Measurements from ENCODE around the gene THBS1. TPM values are rescaled to one million over a fixed set of nuclear protein-coding genes. Genes with fewer than 3 reads are reported as not detected.
A peak's percentile ranks its signal among the peaks of the same experiment; 100 is the strongest.

THBS1 gene
- total and polyA plus RNA-seq, 4 experiments from 2014 or later = 0.77 to 7.6 (median 2.6) TPM

DNA sequence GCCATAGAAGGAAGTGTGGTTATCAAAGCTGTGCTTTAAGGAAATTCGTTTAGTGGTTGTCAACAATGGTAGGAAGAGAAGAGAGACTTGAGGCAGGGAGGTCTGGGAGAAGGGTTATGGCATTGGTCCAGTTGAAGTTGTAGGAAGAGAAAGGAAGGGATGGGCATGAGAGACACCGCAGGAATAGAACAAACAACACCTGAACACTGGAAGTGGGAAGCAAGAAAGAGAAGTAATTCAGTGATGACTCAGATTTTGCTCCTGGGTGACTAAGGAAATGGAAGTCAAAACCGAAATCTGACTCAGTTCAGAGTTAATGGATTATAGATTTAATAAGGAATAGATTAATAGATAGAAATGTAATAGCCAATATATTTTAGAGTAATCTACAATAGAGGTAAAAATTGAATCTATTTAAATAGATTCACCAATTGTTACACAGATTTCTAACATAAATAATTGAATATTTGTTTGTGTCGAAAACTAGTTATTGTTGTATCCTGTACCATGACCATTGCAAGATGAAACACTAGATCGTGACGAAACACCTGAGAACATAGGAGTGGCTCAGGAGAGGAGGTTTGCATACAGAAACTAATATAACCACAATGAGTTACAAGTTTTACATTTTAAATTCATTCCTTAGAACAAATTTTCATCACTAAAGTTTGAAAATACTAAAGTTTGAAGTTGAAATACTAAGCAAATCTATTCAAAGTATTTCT is 36.0 kb downstream of the THBS1 start:
- no peak for DNase-seq
- Histone ChIP-seq H3K36me3 (ENCODE audit: insufficient read depth, low read length) (no peaks in the 10 kb centered on the region), H3K4me3 (ENCODE audit: low read length in 2 of 2) (no peak overlapping the region), H3K4me1 (ENCODE audit: insufficient read depth, low read length) (peaks cover under 1% of the 10 kb centered on the region), H3K27me3 (ENCODE audit: insufficient read depth, low read length) (no peaks in the 10 kb centered on the region), H3K27ac (ENCODE audit: low read depth, low read length) (no peak overlapping the region), H3K9me3 (ENCODE audit: control insufficient read depth in 1 of 2, low read length in 2 of 2) (no peaks in the 10 kb centered on the region)
- intact Hi-C loops (cut with micrococcal nuclease) = no loop called here
- H3K27ac Mint-ChIP-seq = peak overlapping the region in 1 of 7 donors; percentile 3
- ChIA-PET CTCF (ENCODE audit: partially characterized antibody) (interaction anchor here (1.2 to 1.6 kb wide), 2 partner anchors 8 to 37 kb away, joined by 4 to 5 read pairs; no protein-coding TSS in a partner anchor), POLR2A (ENCODE audit: partially characterized antibody) (no interaction called here)
- H3K4me1 Mint-ChIP-seq = peaks cover under 1 to 13% (median 8%) of the 10 kb centered on the region in 4 donors
- peaks cover 0 to 2% of the 10 kb centered on the region in 2 donors for H3K27me3 Mint-ChIP-seq
- H3K9me3 Mint-ChIP-seq = peaks cover 5 to 21% (median 18%) of the 10 kb centered on the region in 8 donors
- peaks cover 9 to 11% of the 10 kb centered on the region in 2 donors for H3K36me3 Mint-ChIP-seq
- H3K4me3 Mint-ChIP-seq = no peak overlapping the region

GRCh38 chr15:39618063-39618823 is 37.4 kb downstream of the THBS1 start:
- H3K36me3 ChIP-seq (ENCODE audit: insufficient read depth, low read length) = no peaks in the 10 kb centered on the region
- no peak for DNase-seq
- Mint-ChIP-seq H3K4me1 (peaks cover 11 to 26% (median 20%) of the 10 kb centered on the region in 4 donors), H3K4me3 (no peak overlapping the region), H3K36me3 (peaks cover 2 to 7% of the 10 kb centered on the region in 2 donors), H3K9me3 (peaks cover 3 to 14% (median 9%) of the 10 kb centered on the region in 8 donors), H3K27ac (peak overlapping the region in 2 of 7 donors; percentile 17 to 63), H3K27me3 (no peaks in the 10 kb centered on the region)
- no peak overlapping the region for H3K4me3 ChIP-seq (ENCODE audit: low read length in 2 of 2)
- intact Hi-C loops (cut with micrococcal nuclease) = no loop called here
- POLR2A ChIA-PET (ENCODE audit: partially characterized antibody) = interaction anchor here (1.5 kb wide), 1 partner anchor 11 kb away, joined by 4 read pairs; no protein-coding TSS in a partner anchor
- no peaks in the 10 kb centered on the region for H3K9me3 ChIP-seq (ENCODE audit: control insufficient read depth in 1 of 2, low read length in 2 of 2)
- peaks cover 14% of the 10 kb centered on the region for H3K4me1 ChIP-seq (ENCODE audit: insufficient read depth, low read length)
- no peak overlapping the region for H3K27ac ChIP-seq (ENCODE audit: low read depth, low read length)
- CTCF ChIA-PET (ENCODE audit: partially characterized antibody) = no interaction called here
- no peaks in the 10 kb centered on the region for H3K27me3 ChIP-seq (ENCODE audit: insufficient read depth, low read length)

- Mint-ChIP-seq H3K4me1 (peaks cover 40 to 56% (median 47%) of the 10 kb centered on the region in 4 donors), H3K36me3 (peaks cover 0 to 5% of the 10 kb centered on the region in 2 donors), H3K27ac (peak overlapping the region in 4 of 7 donors; percentile 11 to 65 (median 54)), H3K9me3 (peaks cover 0 to 4% (median under 1%) of the 10 kb centered on the region in 8 donors), H3K4me3 (peak overlapping the region in 1 of 8 donors; percentile 8), H3K27me3 (no peaks in the 10 kb centered on the region)
- H3K4me3 ChIP-seq (ENCODE audit: low read length in 2 of 2) = no peak overlapping the region
- DNase-seq = no peak
- H3K27me3 ChIP-seq (ENCODE audit: insufficient read depth, low read length) = no peaks in the 10 kb centered on the region
- CTCF ChIA-PET (ENCODE audit: partially characterized antibody) = interaction anchor here (1.0 to 5.9 kb wide), 6 partner anchors 13 to 164 kb away, joined by 3 to 54 read pairs (median 8); no protein-coding TSS in a partner anchor
- H3K9me3 ChIP-seq (ENCODE audit: control insufficient read depth in 1 of 2, low read length in 2 of 2) = no peaks in the 10 kb centered on the region
- no peaks in the 10 kb centered on the region for H3K36me3 ChIP-seq (ENCODE audit: insufficient read depth, low read length)
- intact Hi-C loops (cut with micrococcal nuclease) = loop anchor here (5.0 kb wide), 1 partner anchor 41 kb away; no protein-coding TSS in a partner anchor
- peaks cover 44% of the 10 kb centered on the region for H3K4me1 ChIP-seq (ENCODE audit: insufficient read depth, low read length)
- no peak overlapping the region for H3K27ac ChIP-seq (ENCODE audit: low read depth, low read length)
- POLR2A ChIA-PET (ENCODE audit: partially characterized antibody) = interaction anchor here (1.0 to 6.1 kb wide), 2 partner anchors 13 to 37 kb away, joined by 3 to 59 read pairs; no protein-coding TSS in a partner anchor
Measured at GRCh38 chr15:39621210-39621609, 40.3 kb downstream of the THBS1 start.

- no peak overlapping the region for H3K4me3 Mint-ChIP-seq
- H3K36me3 ChIP-seq (ENCODE audit: insufficient read depth, low read length) = no peaks in the 10 kb centered on the region
- ChIA-PET POLR2A (ENCODE audit: partially characterized antibody) (interaction anchor here (1.0 to 6.1 kb wide), 4 partner anchors 14 to 153 kb away, joined by 3 to 59 read pairs (median 18); no protein-coding TSS in a partner anchor), CTCF (ENCODE audit: partially characterized antibody) (interaction anchor here (0.8 to 5.9 kb wide), 9 partner anchors 9 to 164 kb away, joined by 3 to 54 read pairs (median 6); no protein-coding TSS in a partner anchor)
- intact Hi-C loops (cut with micrococcal nuclease) = loop anchor here (5.0 kb wide), 1 partner anchor 40 kb away; no protein-coding TSS in a partner anchor
- no peak for DNase-seq
- H3K4me1 Mint-ChIP-seq = peaks cover 44 to 64% (median 55%) of the 10 kb centered on the region in 4 donors
- peaks cover 0 to 5% of the 10 kb centered on the region in 2 donors for H3K36me3 Mint-ChIP-seq
- no peaks in the 10 kb centered on the region for H3K27me3 Mint-ChIP-seq
- no peaks in the 10 kb centered on the region for H3K27me3 ChIP-seq (ENCODE audit: insufficient read depth, low read length)
- no peak overlapping the region for H3K4me3 ChIP-seq (ENCODE audit: low read length in 2 of 2)
- peaks cover 52% of the 10 kb centered on the region for H3K4me1 ChIP-seq (ENCODE audit: insufficient read depth, low read length)
- no peak overlapping the region for H3K27ac ChIP-seq (ENCODE audit: low read depth, low read length)
- peak overlapping the region; percentile 1 to 99 (median 99) for H3K27ac Mint-ChIP-seq
- H3K9me3 Mint-ChIP-seq = peaks cover 0 to 4% (median under 1%) of the 10 kb centered on the region in 8 donors
- no peaks in the 10 kb centered on the region for H3K9me3 ChIP-seq (ENCODE audit: control insufficient read depth in 1 of 2, low read length in 2 of 2)
Measured at GRCh38 chr15:39621976-39622375, 41.1 kb downstream of the THBS1 start.

- Histone ChIP-seq H3K9me3 (ENCODE audit: control insufficient read depth in 1 of 2, low read length in 2 of 2) (no peaks in the 10 kb centered on the region), H3K36me3 (ENCODE audit: insufficient read depth, low read length) (no peaks in the 10 kb centered on the region), H3K27ac (ENCODE audit: low read depth, low read length) (peak overlapping the region; percentile 70), H3K27me3 (ENCODE audit: insufficient read depth, low read length) (no peaks in the 10 kb centered on the region), H3K4me3 (ENCODE audit: low read length in 2 of 2) (no peak overlapping the region), H3K4me1 (ENCODE audit: insufficient read depth, low read length) (peaks cover 61% of the 10 kb centered on the region)
- H3K4me1 Mint-ChIP-seq = peaks cover 50 to 72% (median 64%) of the 10 kb centered on the region in 4 donors
- no peaks in the 10 kb centered on the region for H3K27me3 Mint-ChIP-seq
- peaks cover 0 to 5% of the 10 kb centered on the region in 2 donors for H3K36me3 Mint-ChIP-seq
- H3K4me3 Mint-ChIP-seq = peak overlapping the region in 7 of 8 donors; percentile 35 to 91 (median 76)
- peak overlapping the region; percentile 98 to 100 (median 99) for H3K27ac Mint-ChIP-seq
- POLR2A ChIA-PET (ENCODE audit: partially characterized antibody) = interaction anchor here (0.7 to 6.1 kb wide), 20 partner anchors 8 to 1168 kb away, joined by 3 to 59 read pairs (median 7); partner anchors contain the start of genes FAM98B, FSIP1 and THBS1
- CTCF ChIA-PET (ENCODE audit: partially characterized antibody) = interaction anchor here (0.8 to 5.9 kb wide), 17 partner anchors 8 to 134 kb away, joined by 3 to 54 read pairs (median 6); no protein-coding TSS in a partner anchor
- peaks cover 0 to 4% (median under 1%) of the 10 kb centered on the region in 8 donors for H3K9me3 Mint-ChIP-seq
- intact Hi-C loops (cut with micrococcal nuclease) = loop anchor here (5.0 kb wide), 1 partner anchor 39 kb away; no protein-coding TSS in a partner anchor
- no peak for DNase-seq
Measured at GRCh38 chr15:39622660-39623516, 42.0 kb downstream of the THBS1 start.

DNA sequence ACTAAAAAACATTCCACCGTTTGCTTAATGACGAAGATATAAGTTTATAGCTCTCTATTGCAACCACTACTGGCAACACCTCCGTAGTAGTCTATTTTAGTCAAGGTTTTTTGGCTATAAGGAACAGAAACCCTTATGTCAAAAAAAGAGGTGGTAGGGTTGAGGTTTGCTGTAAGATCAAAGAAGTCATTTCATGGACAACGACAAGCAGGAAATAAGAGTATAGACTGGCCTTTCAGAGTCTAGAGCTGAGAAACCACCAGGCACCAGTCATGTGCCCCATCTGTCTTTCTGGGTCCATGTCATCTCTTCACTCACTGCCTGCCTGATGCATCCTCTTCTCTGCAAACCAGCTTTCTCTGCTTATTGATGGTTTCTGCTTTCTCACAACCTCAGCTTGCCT is 42.7 kb downstream of the THBS1 start:
- Histone ChIP-seq H3K4me3 (ENCODE audit: low read length in 2 of 2) (no peak overlapping the region), H3K27ac (ENCODE audit: low read depth, low read length) (peak overlapping the region; percentile 70), H3K36me3 (ENCODE audit: insufficient read depth, low read length) (no peaks in the 10 kb centered on the region), H3K9me3 (ENCODE audit: control insufficient read depth in 1 of 2, low read length in 2 of 2) (no peaks in the 10 kb centered on the region), H3K27me3 (ENCODE audit: insufficient read depth, low read length) (no peaks in the 10 kb centered on the region), H3K4me1 (ENCODE audit: insufficient read depth, low read length) (peaks cover 67% of the 10 kb centered on the region)
- ChIA-PET CTCF (ENCODE audit: partially characterized antibody) (interaction anchor here (0.8 to 5.9 kb wide), 14 partner anchors 8 to 133 kb away, joined by 3 to 54 read pairs (median 6); no protein-coding TSS in a partner anchor), POLR2A (ENCODE audit: partially characterized antibody) (interaction anchor here (0.9 to 6.1 kb wide), 23 partner anchors 12 to 1169 kb away, joined by 3 to 59 read pairs (median 6); partner anchors contain the start of genes FAM98B, FSIP1 and THBS1)
- Mint-ChIP-seq H3K36me3 (peaks cover 0 to 5% of the 10 kb centered on the region in 2 donors), H3K27ac (peak overlapping the region; percentile 98 to 100 (median 99)), H3K9me3 (peaks cover 0 to 4% (median under 1%) of the 10 kb centered on the region in 8 donors), H3K4me1 (peaks cover 54 to 78% (median 69%) of the 10 kb centered on the region in 4 donors), H3K4me3 (peak overlapping the region in 7 of 8 donors; percentile 26 to 91 (median 76)), H3K27me3 (no peaks in the 10 kb centered on the region)
- peak; percentile 67 to 81 (median 75) for DNase-seq
- intact Hi-C loops (cut with micrococcal nuclease) = loop anchor here (5.0 kb wide), 1 partner anchor 39 kb away; no protein-coding TSS in a partner anchor

All from CD4-positive, alpha-beta memory T cell (primary cell).